ENCODE measurements around the gene NOS1AP. TPM values are rescaled to one million over a fixed set of nuclear protein-coding genes. Genes with fewer than 3 reads are reported as not detected.
A peak's percentile ranks its signal among the peaks of the same experiment; 100 is the strongest.
"Not testable (repeated sequence)": the region's sequence is repeated elsewhere in the genome, so short reads cannot be mapped to it uniquely, and the experiment has no call there.

The NOS1AP gene
- total RNA-seq, 4 donors from 2014 or later: 0.31 to 12.7 (median 1.7) TPM

DNA sequence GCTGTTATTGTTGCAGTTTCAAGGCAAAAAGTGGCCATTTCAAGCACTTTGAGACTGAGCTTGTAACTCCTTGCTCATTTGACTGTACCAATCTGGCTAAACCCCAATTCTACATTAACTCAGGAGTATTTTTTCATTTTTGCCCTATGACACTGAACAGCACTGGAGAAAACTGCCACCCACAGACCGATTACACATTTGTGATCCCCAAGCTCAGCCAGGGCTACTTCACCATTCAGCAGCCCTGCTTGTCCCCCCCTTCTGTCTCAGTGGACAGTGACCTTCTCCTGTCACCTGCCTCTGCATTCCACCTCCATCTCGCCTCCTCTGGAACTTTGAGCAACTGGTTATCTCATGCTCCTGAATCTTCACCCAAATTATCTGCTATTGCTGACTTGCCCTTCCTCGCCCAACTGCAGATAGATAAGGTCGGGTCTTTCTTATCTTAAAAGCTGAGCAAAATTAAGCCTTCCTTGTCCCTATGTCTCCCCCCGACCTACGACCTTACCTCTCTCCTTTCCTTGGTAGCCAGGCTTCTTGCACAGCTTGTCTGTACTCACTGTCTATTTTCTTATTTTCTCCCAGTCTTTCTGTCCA is 281.9 kb downstream of the NOS1AP start:
- WGBS, 2 donors: 80 to 89% methylated on average over 6 of the region's 6 CpGs
- DNase-seq: no peak
- TF ChIP-seq, protein P1, sequence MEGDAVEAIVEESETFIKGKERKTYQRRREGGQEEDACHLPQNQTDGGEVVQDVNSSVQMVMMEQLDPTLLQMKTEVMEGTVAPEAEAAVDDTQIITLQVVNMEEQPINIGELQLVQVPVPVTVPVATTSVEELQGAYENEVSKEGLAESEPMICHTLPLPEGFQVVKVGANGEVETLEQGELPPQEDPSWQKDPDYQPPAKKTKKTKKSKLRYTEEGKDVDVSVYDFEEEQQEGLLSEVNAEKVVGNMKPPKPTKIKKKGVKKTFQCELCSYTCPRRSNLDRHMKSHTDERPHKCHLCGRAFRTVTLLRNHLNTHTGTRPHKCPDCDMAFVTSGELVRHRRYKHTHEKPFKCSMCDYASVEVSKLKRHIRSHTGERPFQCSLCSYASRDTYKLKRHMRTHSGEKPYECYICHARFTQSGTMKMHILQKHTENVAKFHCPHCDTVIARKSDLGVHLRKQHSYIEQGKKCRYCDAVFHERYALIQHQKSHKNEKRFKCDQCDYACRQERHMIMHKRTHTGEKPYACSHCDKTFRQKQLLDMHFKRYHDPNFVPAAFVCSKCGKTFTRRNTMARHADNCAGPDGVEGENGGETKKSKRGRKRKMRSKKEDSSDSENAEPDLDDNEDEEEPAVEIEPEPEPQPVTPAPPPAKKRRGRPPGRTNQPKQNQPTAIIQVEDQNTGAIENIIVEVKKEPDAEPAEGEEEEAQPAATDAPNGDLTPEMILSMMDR (IDR thresholded peaks at IDR 0.05): no peak
- TF ChIP-seq POLR2A (IDR thresholded peaks at IDR 0.05): no peak
- Histone ChIP-seq H3K36me3 (no peaks in the 10 kb centered on the region), H3K27me3 (no peaks in the 10 kb centered on the region), H3K4me1 (peaks cover 0 to 11% (median 4%) of the 10 kb centered on the region in 3 donors), H3K9me3 (no peaks in the 10 kb centered on the region), H3K4me3 (no peak overlapping the region), H3K27ac (no peak overlapping the region)
- intact Hi-C loops (cut with DNase I): no loop called here

DNA sequence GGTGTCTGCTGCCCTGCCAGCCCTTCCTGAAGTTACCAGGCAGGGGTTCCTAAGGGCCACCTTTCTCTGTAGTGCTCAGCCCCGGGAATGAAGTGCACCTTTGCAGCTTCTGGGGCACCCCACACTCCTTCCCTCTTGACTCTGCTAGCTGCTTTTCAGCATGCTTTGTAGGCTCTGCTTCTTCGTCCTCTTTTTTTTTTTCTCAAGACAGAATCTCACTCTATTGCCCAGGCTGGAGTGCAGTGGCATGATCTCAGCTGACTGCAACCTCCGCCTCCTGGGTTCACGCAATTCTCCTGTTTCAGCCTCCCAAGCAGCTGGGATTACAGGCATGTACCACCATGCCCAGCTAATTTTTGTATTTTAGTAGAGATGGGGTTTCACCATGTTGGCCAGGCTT is 282.4 kb downstream of the NOS1AP start:
- H3K27ac ChIP-seq; H3K36me3 ChIP-seq; H3K9me3 ChIP-seq; intact Hi-C loops (cut with DNase I); DNase-seq; H3K4me3 ChIP-seq; H3K27me3 ChIP-seq: not testable (repeated sequence)
- peaks cover 0 to 11% (median 4%) of the 10 kb centered on the region in 3 donors for H3K4me1 ChIP-seq
- 91% methylated on average over 3 of the region's 4 CpGs for WGBS, 2 donors

- H3K27ac ChIP-seq: no peak overlapping the region
- no peaks in the 10 kb centered on the region for H3K27me3 ChIP-seq
- peaks cover 0 to 11% (median 4%) of the 10 kb centered on the region in 3 donors for H3K4me1 ChIP-seq
- H3K36me3 ChIP-seq: peaks cover 0 to 6% (median 0%) of the 10 kb centered on the region in 3 donors
- DNase-seq: no peak
- intact Hi-C loops (cut with DNase I): no loop called here
- WGBS, 2 donors: 84 to 87% methylated on average over 9 of the region's 9 CpGs
- H3K4me3 ChIP-seq: no peak overlapping the region
- H3K9me3 ChIP-seq: no peaks in the 10 kb centered on the region
- TF ChIP-seq, protein P1 (IDR thresholded peaks at IDR 0.05): no peak
- no peak for TF ChIP-seq POLR2A (IDR thresholded peaks at IDR 0.05)
These were observed 283.6 kb downstream of the NOS1AP start for GRCh38 chr1:162353078-162353477.

GRCh38 chr1:162353702-162354101 is 284.2 kb downstream of the NOS1AP start:
- Histone ChIP-seq H3K4me3 (no peak overlapping the region), H3K9me3 (no peaks in the 10 kb centered on the region), H3K27me3 (no peaks in the 10 kb centered on the region), H3K4me1 (peaks cover 0 to 11% (median 4%) of the 10 kb centered on the region in 3 donors), H3K36me3 (peaks cover 0 to 6% (median 0%) of the 10 kb centered on the region in 3 donors), H3K27ac (no peak overlapping the region)
- no peak for DNase-seq
- TF ChIP-seq, protein P1 (IDR thresholded peaks at IDR 0.05): no peak
- TF ChIP-seq POLR2A (IDR thresholded peaks at IDR 0.05): no peak
- intact Hi-C loops (cut with DNase I): no loop called here
- 14 to 73% methylated on average over 1 to 4 of the region's 5 CpGs for WGBS, 2 donors

DNA sequence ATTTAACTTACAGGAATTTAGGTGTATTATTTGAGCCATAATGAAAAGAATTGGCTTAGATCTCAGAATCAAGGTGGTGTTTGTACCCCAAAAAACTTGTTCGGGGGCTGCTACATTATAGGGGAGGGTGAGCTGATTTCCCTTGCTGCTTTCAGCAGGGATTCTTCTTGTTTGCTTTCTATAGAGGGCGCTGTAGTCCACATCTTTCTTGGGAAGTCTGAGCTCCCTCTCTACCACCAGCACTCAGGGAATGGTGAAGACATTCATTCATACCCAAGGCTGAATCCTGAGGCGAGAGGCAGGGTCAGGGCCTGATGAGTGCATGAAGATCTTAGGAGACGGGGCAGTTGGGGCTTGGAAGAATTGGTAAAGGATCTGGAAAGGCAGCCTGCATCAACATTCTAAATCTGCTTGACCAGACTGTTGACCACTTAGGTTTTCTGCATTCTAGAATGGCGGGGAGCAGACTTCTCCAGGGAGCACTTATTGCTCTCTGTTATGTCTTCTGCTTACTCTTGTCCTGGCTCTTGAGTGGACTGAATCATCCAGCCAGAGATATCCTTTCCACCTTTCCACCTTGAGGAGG is 288.3 kb downstream of the NOS1AP start:
- WGBS, 2 donors: 37 to 53% methylated on average over 5 of the region's 5 CpGs
- Histone ChIP-seq H3K36me3 (peaks cover 0 to 6% (median 0%) of the 10 kb centered on the region in 3 donors), H3K4me1 (no peaks in the 10 kb centered on the region), H3K9me3 (no peaks in the 10 kb centered on the region), H3K4me3 (no peak overlapping the region), H3K27ac (no peak overlapping the region), H3K27me3 (no peaks in the 10 kb centered on the region)
- TF ChIP-seq, protein P1 (IDR thresholded peaks at IDR 0.05): peak in 5 of 6 experiments; percentile 43 to 61 (median 45)
- no peak for TF ChIP-seq POLR2A (IDR thresholded peaks at IDR 0.05)
- intact Hi-C loops (cut with DNase I): no loop called here
- DNase-seq: no peak
